GM06990 (cell line): ENCODE data around the gene WNK2.

ENCODE experiments used
- DNase-seq: peaks from one replicate; pipeline ENCODE4 v3.0.0-alpha.2; 2011; ENCODE audit not compliant: insufficient read length; ENCODE audit errors: extremely low read depth
- H3K27me3 ChIP-seq: replicated peaks from 2 replicates; pipeline ENCODE4 v1.6.0; 2011; ENCODE audit warnings: low read length; ENCODE audit not compliant: control insufficient read depth, insufficient read depth
- H3K36me3 ChIP-seq: 2 replicates; pipeline ENCODE4 v1.5.1; 2011; ENCODE audit warnings: low read length; ENCODE audit not compliant: control insufficient read depth, insufficient read depth
- H3K4me3 ChIP-seq: replicated peaks from 2 replicates; pipeline ENCODE4 v1.5.1; 2011; ENCODE audit warnings: low read depth, mild to moderate bottlenecking, control low read depth, low read length
- CTCF ChIP-seq: IDR thresholded peaks from 2 replicates; pipeline ENCODE4 v1.5.1; 2011; ENCODE audit warnings: low read length, control low read depth, mild to moderate bottlenecking, inconsistent platforms; ENCODE audit not compliant: insufficient read depth, poor library complexity, severe bottlenecking

WNK2 gene

DNA sequence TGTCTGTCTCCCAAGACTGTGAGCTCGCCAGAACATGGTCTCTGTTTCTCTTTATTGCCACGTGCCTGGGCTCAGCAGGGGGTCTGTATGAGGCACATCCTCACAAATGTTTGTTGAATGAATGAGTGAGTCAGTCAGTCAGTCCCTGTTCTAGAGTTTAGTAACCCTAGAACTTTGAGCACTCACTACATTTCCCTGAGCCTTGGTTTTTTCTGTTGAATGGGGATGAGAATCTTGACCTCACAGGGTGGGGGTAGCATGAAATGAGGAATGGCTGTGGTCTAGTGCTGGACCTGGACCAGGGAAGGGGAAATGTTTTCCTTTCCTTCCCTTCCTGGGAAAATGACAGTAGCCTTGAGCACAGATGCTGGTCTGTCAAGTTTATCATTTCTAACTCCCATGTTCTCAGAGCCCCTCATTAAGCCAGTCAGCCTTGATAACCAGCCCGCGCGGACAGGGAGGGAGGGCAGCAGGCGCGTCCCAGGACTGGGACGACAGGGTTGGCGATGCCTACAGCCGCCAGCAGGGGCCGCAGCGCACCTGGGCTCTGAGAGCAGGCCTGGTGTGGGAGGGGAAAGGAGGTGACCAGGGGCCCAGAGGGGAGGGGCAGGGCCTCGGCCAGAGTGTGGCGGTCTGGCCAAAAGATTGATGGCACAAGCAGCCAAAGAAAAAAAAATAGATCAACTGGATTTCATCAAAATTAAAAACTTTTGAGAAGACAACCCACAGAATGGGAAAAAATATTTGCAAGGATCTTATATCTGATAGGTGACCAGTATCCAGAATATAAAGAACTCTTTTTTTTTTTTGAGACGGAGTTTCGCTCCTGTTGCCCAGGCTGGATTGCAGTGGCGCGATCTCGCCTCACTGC is 24.1 kb upstream of the WNK2 start:
- H3K36me3 ChIP-seq, result no peaks in the 10 kb centered on the region
- no peak overlapping the region for H3K4me3 ChIP-seq
- H3K27me3 ChIP-seq, result no peaks in the 10 kb centered on the region
- peak; percentile 100 for TF ChIP-seq CTCF
- peak; percentile 75 for DNase-seq

DNA sequence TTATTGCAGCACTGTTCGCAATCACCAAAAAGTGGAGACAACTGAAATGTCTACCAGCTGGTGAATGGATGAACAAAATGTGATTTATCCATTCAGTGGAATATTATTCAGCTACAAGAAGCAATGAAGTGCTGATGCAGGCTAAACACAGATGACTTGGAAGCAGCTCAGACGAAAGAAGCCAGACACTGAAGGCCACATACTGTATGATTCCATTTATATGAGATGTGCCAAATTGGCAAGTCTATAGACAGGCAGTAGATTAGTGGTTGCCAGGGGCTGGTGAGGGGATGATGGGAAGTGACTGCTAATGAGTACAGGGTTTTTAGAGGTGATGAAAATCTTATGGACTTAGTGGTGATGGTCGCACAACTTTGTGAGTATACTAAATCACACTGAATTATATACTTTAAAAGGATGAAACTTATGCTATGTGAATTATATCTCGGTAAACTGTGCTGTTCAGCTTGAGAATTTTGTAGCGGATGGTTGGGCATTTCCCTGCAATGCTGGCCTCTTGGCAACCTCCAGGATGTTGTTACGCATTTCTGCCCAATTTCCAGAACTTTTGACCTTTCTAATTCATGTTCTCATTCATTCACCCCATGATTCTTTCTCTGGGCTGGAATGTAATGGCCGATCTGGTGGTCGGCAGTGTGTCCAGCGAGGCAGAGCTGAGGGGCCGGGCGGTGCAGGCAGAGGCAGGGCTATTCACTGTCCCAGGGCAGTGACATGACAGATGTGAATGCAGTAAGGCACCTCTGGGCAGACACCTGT is 22.0 kb upstream of the WNK2 start:
- TF ChIP-seq CTCF, result no peak
- Histone ChIP-seq H3K4me3 (no peak overlapping the region), H3K36me3 (no peaks in the 10 kb centered on the region), H3K27me3 (no peaks in the 10 kb centered on the region)
- DNase-seq, result no peak

- Histone ChIP-seq H3K4me3 (no peak overlapping the region), H3K27me3 (no peaks in the 10 kb centered on the region), H3K36me3 (no peaks in the 10 kb centered on the region)
- DNase-seq, result no peak
- no peak for TF ChIP-seq CTCF
Measured at GRCh38 chr9:93164085-93164484, 19.9 kb upstream of the WNK2 start.

DNA sequence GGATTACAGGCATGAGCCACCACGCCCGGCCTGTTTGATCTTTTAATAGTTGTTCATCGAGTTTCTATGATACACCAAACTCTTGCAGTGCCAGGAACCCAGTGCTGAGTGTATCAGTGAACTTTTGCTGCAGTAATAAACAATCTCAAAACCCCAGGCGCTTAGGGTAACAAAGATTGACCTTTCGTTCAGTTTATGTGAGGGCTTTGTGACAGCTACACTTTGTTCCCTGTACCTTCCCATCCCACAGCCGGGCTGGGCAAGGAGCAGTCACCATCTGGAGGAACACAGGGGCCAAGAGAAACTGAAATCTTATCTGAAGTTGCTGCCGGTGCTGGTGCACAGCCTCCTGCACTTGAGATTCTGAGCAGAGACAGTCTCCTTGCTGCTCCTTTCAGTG is 17.2 kb upstream of the WNK2 start:
- H3K4me3 ChIP-seq, result no peak overlapping the region
- H3K27me3 ChIP-seq, result no peaks in the 10 kb centered on the region
- no peak for DNase-seq
- H3K36me3 ChIP-seq, result no peaks in the 10 kb centered on the region
- TF ChIP-seq CTCF, result no peak

DNA sequence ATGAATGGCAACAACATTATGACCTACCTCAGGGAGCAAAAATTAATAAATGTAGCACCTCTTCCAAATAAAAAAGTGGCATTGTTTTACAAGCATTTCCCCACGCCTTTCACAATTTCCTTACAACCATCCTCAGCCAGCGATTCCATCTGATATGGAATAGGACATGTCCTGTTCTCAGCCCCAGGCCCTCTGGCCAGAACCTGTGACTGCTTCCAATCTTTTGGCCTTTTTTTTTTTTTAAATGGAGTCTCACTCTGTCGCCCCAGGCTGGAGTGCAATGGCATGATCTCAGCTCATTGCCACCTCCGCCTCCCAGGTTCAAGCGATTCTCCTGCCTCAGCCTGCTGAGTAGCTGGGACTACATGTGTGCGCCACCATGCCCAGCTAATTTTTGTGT is 16.8 kb upstream of the WNK2 start:
- Histone ChIP-seq H3K36me3 (no peaks in the 10 kb centered on the region), H3K27me3 (no peaks in the 10 kb centered on the region), H3K4me3 (no peak overlapping the region)
- no peak for TF ChIP-seq CTCF
- no peak for DNase-seq
